Left ventricle myocardium inferior (tissue), 1 donor: ENCODE measurements around the gene TAF1C. TPM values are rescaled to one million over a fixed set of nuclear protein-coding genes. Genes with fewer than 3 reads are reported as not detected.

Experiments used
- DNase-seq: peaks from one replicate; pipeline ENCODE4 v3.0.0-alpha.2; 2020
- H3K27ac ChIP-seq: fragments of 200-600 bp; replicated peaks from 2 replicates; pipeline ENCODE4 v1.8.0; 2021
- H3K27me3 ChIP-seq: fragments of 200-600 bp; 2 replicates; pipeline ENCODE4 v1.8.0; 2021; ENCODE audit warnings: low read depth
- H3K36me3 ChIP-seq: fragments of 200-600 bp; 2 replicates; pipeline ENCODE4 v1.8.0; 2021
- H3K4me1 ChIP-seq: fragments of 200-600 bp; 2 replicates; pipeline ENCODE4 v1.8.0; 2021
- H3K4me3 ChIP-seq: fragments of 200-600 bp; 2 replicates; pipeline ENCODE4 v1.8.0; 2021; ENCODE audit warnings: mild to moderate bottlenecking, moderate library complexity
- H3K9me3 ChIP-seq: fragments of 200-600 bp; replicated peaks from 2 replicates; pipeline ENCODE4 v1.8.0; 2021
- intact Hi-C: fragments of 100-400 bp; cut with micrococcal nuclease; formaldehyde crosslinking; loops from one replicate; pipeline ENCODE4 v1.11.0; 2022
- total RNA-seq: library from RNA; stranded (reverse); fragmentation: NEBNext Ultra II Directional; extraction: Animal tissue kit (Norgen Biotek cat#: 25700); gene quantifications from one replicate; pipeline ENCODE4 v1.2.1, GENCODE V29; 2021
- TF ChIP-seq, protein P1 (sequence below): fragments of 200-600 bp; IDR thresholded peaks from 2 replicates; pipeline ENCODE4 v1.8.0; 2021; ENCODE audit warnings: antibody characterized with exemption, mild to moderate bottlenecking, borderline replicate concordance
- donor health status: DM: no; HTN: yes; CAD: no; lungs with severe emphysema.

Gene TAF1C
- total RNA-seq, 1 donor from 2014 or later: 29.0 TPM

DNA sequence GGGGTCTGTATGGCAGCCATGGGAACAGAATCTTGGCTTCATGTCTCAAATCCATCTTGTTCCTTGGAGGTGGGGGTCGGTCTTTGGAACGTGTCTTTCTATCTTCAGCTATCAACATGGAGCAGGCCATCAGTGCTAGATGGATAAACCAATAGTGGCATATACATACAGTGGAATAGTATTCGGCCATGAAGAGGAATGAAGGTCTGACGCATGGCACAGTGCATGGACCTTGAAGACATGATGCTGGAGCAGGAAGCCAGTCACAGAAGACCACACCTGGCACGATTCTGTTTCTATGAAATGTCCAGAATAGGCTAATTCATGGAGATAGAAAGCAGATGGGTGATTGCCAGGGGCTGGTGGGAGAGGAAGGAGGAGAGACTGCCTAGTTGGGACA lies 45.2 kb upstream of the TAF1C start:
- no peak overlapping the region for H3K27ac ChIP-seq
- peaks cover 29% of the 10 kb centered on the region for H3K4me1 ChIP-seq
- intact Hi-C loops: no loop called here
- no peaks in the 10 kb centered on the region for H3K36me3 ChIP-seq
- H3K9me3 ChIP-seq: no peaks in the 10 kb centered on the region
- TF ChIP-seq, protein P1, sequence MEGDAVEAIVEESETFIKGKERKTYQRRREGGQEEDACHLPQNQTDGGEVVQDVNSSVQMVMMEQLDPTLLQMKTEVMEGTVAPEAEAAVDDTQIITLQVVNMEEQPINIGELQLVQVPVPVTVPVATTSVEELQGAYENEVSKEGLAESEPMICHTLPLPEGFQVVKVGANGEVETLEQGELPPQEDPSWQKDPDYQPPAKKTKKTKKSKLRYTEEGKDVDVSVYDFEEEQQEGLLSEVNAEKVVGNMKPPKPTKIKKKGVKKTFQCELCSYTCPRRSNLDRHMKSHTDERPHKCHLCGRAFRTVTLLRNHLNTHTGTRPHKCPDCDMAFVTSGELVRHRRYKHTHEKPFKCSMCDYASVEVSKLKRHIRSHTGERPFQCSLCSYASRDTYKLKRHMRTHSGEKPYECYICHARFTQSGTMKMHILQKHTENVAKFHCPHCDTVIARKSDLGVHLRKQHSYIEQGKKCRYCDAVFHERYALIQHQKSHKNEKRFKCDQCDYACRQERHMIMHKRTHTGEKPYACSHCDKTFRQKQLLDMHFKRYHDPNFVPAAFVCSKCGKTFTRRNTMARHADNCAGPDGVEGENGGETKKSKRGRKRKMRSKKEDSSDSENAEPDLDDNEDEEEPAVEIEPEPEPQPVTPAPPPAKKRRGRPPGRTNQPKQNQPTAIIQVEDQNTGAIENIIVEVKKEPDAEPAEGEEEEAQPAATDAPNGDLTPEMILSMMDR: no peak
- no peak overlapping the region for H3K4me3 ChIP-seq
- peaks cover 14% of the 10 kb centered on the region for H3K27me3 ChIP-seq
- no peak for DNase-seq

DNA sequence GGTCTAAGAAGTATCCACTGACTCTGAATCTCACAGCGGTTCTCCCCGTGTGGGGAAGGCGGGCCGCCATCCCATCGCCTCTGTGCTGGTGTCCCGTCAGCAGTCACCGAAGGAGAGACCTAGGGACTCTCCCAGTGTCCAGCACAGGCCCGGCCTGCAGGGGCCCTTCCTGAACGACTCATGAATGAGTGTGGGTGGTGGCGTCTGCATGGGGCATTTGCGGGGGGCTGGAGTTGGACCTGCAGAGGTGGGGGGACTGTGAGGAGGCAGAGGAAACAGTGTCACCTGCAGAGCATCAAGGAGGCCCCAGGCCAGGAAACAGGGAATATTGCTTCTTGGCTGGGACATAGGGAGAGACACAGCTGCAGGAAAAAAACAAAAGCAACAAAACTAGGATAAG lies 42.6 kb upstream of the TAF1C start:
- peaks cover 11% of the 10 kb centered on the region for H3K27me3 ChIP-seq
- peaks cover 22% of the 10 kb centered on the region for H3K4me1 ChIP-seq
- no peak overlapping the region for H3K4me3 ChIP-seq
- no peaks in the 10 kb centered on the region for H3K36me3 ChIP-seq
- no peak overlapping the region for H3K27ac ChIP-seq
- intact Hi-C loops: no loop called here
- no peak for DNase-seq
- H3K9me3 ChIP-seq: no peaks in the 10 kb centered on the region
- TF ChIP-seq, protein P1: no peak

GRCh38 chr16:84228256-84228838 lies 41.5 kb upstream of the TAF1C start:
- DNase-seq: peak; percentile 82
- peak overlapping the region; percentile 38 for H3K27ac ChIP-seq
- H3K9me3 ChIP-seq: no peaks in the 10 kb centered on the region
- H3K36me3 ChIP-seq: no peaks in the 10 kb centered on the region
- peaks cover 11% of the 10 kb centered on the region for H3K27me3 ChIP-seq
- H3K4me3 ChIP-seq: peak overlapping the region; percentile 14
- intact Hi-C loops: no loop called here
- TF ChIP-seq, protein P1: no peak
- H3K4me1 ChIP-seq: peaks cover 18% of the 10 kb centered on the region

- H3K9me3 ChIP-seq: no peaks in the 10 kb centered on the region
- no peaks in the 10 kb centered on the region for H3K36me3 ChIP-seq
- intact Hi-C loops: no loop called here
- no peak for DNase-seq
- H3K4me1 ChIP-seq: peaks cover 18% of the 10 kb centered on the region
- no peak overlapping the region for H3K27ac ChIP-seq
- H3K27me3 ChIP-seq: peaks cover 11% of the 10 kb centered on the region
- TF ChIP-seq, protein P1: no peak
- H3K4me3 ChIP-seq: no peak overlapping the region
Measured at GRCh38 chr16:84227548-84227947, 40.7 kb upstream of the TAF1C start.

- Histone ChIP-seq H3K27me3 (peaks cover 10% of the 10 kb centered on the region), H3K27ac (no peak overlapping the region), H3K4me3 (no peak overlapping the region), H3K9me3 (no peaks in the 10 kb centered on the region), H3K36me3 (no peaks in the 10 kb centered on the region), H3K4me1 (peaks cover 18% of the 10 kb centered on the region)
- intact Hi-C loops: no loop called here
- TF ChIP-seq, protein P1: no peak
- DNase-seq: no peak
Measured at GRCh38 chr16:84226026-84226425, 39.2 kb upstream of the TAF1C start.
